Measurements from ENCODE around the gene SUCLG1.

DNA sequence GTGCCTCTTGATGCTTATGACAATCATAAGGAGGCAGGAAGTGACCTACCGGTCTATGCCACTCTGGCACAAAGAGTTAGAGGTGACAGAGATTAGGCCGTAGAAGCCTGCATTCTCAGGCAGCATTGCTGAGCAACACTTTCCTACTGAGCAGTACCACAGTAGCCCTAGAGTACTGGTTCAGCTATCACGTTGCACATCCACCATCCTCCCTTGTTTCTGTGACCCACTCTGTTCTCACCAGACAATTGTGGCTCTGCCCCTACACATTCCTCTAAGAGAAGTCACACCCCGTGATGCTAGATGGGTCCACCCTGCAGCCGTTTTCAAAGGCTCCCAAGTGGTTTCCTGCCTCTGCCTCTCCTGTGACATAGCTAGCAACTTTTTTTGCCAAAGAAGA, 22.6 kb upstream of the SUCLG1 start:
- TF ChIP-seq POLR2A (IDR thresholded peaks at IDR 0.05; ENCODE audit: low read length) (no peak), CHD4 (IDR thresholded peaks at IDR 0.05; ENCODE audit: borderline replicate concordance) (no peak), SMC3 (IDR thresholded peaks at IDR 0.05) (no peak), FOXS1 (CRISPR knock-in tag; IDR thresholded peaks at IDR 0.05) (no peak), MAZ (IDR thresholded peaks at IDR 0.05; ENCODE audit: borderline replicate concordance, low read depth, low read length) (no peak)
- TF ChIP-seq, protein P1, sequence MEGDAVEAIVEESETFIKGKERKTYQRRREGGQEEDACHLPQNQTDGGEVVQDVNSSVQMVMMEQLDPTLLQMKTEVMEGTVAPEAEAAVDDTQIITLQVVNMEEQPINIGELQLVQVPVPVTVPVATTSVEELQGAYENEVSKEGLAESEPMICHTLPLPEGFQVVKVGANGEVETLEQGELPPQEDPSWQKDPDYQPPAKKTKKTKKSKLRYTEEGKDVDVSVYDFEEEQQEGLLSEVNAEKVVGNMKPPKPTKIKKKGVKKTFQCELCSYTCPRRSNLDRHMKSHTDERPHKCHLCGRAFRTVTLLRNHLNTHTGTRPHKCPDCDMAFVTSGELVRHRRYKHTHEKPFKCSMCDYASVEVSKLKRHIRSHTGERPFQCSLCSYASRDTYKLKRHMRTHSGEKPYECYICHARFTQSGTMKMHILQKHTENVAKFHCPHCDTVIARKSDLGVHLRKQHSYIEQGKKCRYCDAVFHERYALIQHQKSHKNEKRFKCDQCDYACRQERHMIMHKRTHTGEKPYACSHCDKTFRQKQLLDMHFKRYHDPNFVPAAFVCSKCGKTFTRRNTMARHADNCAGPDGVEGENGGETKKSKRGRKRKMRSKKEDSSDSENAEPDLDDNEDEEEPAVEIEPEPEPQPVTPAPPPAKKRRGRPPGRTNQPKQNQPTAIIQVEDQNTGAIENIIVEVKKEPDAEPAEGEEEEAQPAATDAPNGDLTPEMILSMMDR (IDR thresholded peaks at IDR 0.05): no peak
